ENCODE data around the gene UTS2R. TPM values are rescaled to one million over a fixed set of nuclear protein-coding genes. Genes with fewer than 3 reads are reported as not detected.
A peak's percentile ranks its signal among the peaks of the same experiment; 100 is the strongest.

The UTS2R gene
- polyA plus RNA-seq, 1 of the 3 experiments (the other 2 are of a cell fraction), result not detected

DNA sequence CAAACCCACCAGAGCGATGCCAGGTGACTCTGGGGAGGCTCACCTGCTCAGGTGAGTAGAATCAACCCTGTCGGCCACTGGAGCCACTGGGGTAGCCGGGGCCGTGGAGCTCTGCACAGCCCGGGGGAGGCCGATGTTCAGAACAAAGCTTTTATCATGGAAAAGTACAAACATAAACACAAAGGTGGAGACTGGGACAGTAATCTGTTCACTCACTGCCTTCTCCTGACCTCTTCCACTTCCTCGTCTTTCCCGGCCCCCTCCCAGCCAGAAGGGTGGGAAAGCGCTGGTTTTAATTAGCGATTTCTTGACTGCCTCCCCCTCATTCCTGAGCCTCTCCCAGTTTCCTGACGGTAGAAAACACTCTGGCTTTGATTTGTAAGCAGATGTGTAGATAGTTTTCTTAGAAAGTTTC is 22.3 kb upstream of the UTS2R start:
- no peak overlapping the region for H3K27ac ChIP-seq (ENCODE audit: low read depth in 2 of 2, low read length in 1 of 2)
- no peak overlapping the region for H3K4me2 ChIP-seq
- no peaks in the 10 kb centered on the region; the same call in 1 of the 2 replicates for H3K27me3 ChIP-seq (ENCODE audit: insufficient read depth)
- H3K4me3 ChIP-seq (ENCODE audit: low read depth in 2 of 2, low read length in 1 of 2), result no peak overlapping the region
- POLR2A ChIA-PET, result no interaction called here
- H3K9me2 ChIP-seq, result no peaks in the 10 kb centered on the region
- no peaks in the 10 kb centered on the region for H3K79me2 ChIP-seq (ENCODE audit: insufficient read depth)
- CTCF ChIA-PET, result interaction anchor here (1.0 to 5.8 kb wide), 14 partner anchors 11 to 205 kb away, joined by 3 to 124 read pairs (median 8); partner anchors contain the start of genes HEXD, OGFOD3 and SECTM1
- H3K36me3 ChIP-seq (replicated peaks in 1 of 2; ENCODE audit: control insufficient read depth in 1 of 2, insufficient read depth in 2 of 2, low read length in 1 of 2), result no peaks in the 10 kb centered on the region
- no peak overlapping the region for H3K9ac ChIP-seq
- H3K9me3 ChIP-seq, result no peaks in the 10 kb centered on the region
- H3F3A ChIP-seq (replicated peaks; ENCODE audit: insufficient read depth), result no peaks in the 10 kb centered on the region
- H4K20me1 ChIP-seq (ENCODE audit: insufficient read depth), result no peaks in the 10 kb centered on the region
- peaks cover 0 to 10% of the 10 kb centered on the region in 2 experiments; a peak in 1 of 4 replicates for H3K4me1 ChIP-seq (ENCODE audit: control insufficient read depth in 1 of 2, insufficient read depth in 2 of 2, low read depth in 1 of 2, low read length in 1 of 2)
- WGBS (ENCODE audit: low lambda C conversion rate), result 62% methylated on average over 11 of the region's 11 CpGs
- H2AFZ ChIP-seq (ENCODE audit: low read depth), result 0 out of 2 replicates have a peak overlapping the region, but pooled peaks have one; percentile 8
- TF ChIP-seq GATA2 (CRISPR knock-in tag; IDR thresholded peaks at IDR 0.05) (no peak), NRF1 (IDR thresholded peaks at IDR 0.05; ENCODE audit: low read depth, low read length) (no peak), RCOR1 (IDR thresholded peaks at IDR 0.05; ENCODE audit: low read length) (no peak), TEAD4 (IDR thresholded peaks at IDR 0.05; ENCODE audit: borderline replicate concordance, insufficient read depth) (no peak)
- TF ChIP-seq, protein P1, sequence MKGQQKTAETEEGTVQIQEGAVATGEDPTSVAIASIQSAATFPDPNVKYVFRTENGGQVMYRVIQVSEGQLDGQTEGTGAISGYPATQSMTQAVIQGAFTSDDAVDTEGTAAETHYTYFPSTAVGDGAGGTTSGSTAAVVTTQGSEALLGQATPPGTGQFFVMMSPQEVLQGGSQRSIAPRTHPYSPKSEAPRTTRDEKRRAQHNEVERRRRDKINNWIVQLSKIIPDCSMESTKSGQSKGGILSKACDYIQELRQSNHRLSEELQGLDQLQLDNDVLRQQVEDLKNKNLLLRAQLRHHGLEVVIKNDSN (IDR thresholded peaks at IDR 0.05; ENCODE audit: borderline replicate concordance, low read depth), result no peak
- DNase-seq, result no peak

DNA sequence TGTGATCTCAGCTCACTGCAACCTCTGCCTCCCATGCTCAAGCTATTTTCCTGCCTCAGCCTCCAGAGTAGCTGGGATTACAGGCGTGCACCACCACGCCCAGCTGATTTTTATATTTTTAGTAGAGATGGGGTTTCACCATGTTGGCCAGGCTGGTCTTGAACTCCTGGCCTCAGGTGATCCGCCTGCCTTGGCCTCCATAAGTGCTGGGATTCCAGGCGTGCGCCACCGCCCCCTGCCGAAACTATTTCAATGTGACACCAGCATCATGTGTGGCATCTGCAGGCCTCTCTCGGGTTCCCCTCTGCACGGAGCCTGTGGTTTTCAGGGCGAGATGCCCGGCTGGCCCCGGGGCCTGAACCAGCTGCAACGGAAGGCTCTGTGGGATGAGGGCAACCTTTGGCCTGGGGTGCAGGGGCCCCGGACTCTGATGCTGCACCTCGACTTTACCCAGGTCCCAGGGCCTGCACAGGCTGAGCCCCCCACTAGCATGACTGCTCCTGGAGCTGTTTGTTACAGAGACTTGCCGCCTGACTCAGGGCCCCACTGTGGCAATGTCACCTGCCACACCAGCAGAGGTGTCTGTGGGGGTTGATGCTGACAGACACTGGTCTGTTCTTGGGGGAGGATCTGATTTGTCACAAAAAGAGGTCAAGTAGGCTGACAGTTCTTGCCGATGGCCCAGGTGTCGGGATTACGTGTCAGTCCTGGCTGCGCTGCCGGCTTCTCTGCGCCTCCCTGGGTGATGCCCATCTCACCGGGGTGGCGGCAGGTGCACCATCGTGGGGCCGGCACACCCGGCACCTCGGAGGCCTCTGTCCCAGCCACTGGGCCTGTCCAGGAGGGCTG is 21.2 kb upstream of the UTS2R start:
- Histone ChIP-seq H3F3A (replicated peaks; ENCODE audit: insufficient read depth) (no peaks in the 10 kb centered on the region), H3K4me3 (ENCODE audit: low read depth in 2 of 2, low read length in 1 of 2) (no peak overlapping the region), H3K4me1 (ENCODE audit: control insufficient read depth in 1 of 2, insufficient read depth in 2 of 2, low read depth in 1 of 2, low read length in 1 of 2) (peaks cover 0 to 10% of the 10 kb centered on the region in 2 experiments; a peak in 1 of 4 replicates), H3K36me3 (replicated peaks in 1 of 2; ENCODE audit: control insufficient read depth in 1 of 2, insufficient read depth in 2 of 2, low read length in 1 of 2) (no peaks in the 10 kb centered on the region), H4K20me1 (ENCODE audit: insufficient read depth) (no peaks in the 10 kb centered on the region), H3K27me3 (ENCODE audit: insufficient read depth) (no peaks in the 10 kb centered on the region; the same call in 1 of the 2 replicates), H3K27ac (ENCODE audit: low read depth in 2 of 2, low read length in 1 of 2) (no peak overlapping the region), H2AFZ (ENCODE audit: low read depth) (no peak overlapping the region), H3K4me2 (no peak overlapping the region), H3K9ac (no peak overlapping the region), H3K9me2 (no peaks in the 10 kb centered on the region), H3K79me2 (ENCODE audit: insufficient read depth) (no peaks in the 10 kb centered on the region), H3K9me3 (no peaks in the 10 kb centered on the region)
- no peak for DNase-seq
- ChIA-PET CTCF (interaction anchor here (0.6 to 5.8 kb wide), 24 partner anchors 12 to 204 kb away, joined by 3 to 124 read pairs (median 4); partner anchors contain the start of genes HEXD, OGFOD3 and SECTM1), POLR2A (no interaction called here)
- WGBS (ENCODE audit: low lambda C conversion rate), result 88% methylated on average over 14 of the region's 28 CpGs
- TF ChIP-seq FOXJ3 (CRISPR knock-in tag; IDR thresholded peaks at IDR 0.05) (no peak), POLR2AphosphoS5 (IDR thresholded peaks at IDR 0.05; ENCODE audit: low read depth, low read length) (no peak), RFX5 (IDR thresholded peaks at IDR 0.05; ENCODE audit: low read length) (no peak), TAF1 (IDR thresholded peaks at IDR 0.05; ENCODE audit: borderline replicate concordance, low read depth, low read length) (no peak), NRF1 (IDR thresholded peaks at IDR 0.05; ENCODE audit: low read depth, low read length) (no peak), MAX (IDR thresholded peaks at IDR 0.05; ENCODE audit: low read depth) (no peak), YY1 (IDR thresholded peaks at IDR 0.05; ENCODE audit: low read depth) (no peak), FOXM1 (IDR thresholded peaks at IDR 0.05; ENCODE audit: low read depth) (no peak), TCF12 (IDR thresholded peaks at IDR 0.05) (no peak)
